Duodenal mucosa (tissue), 2 donors: ENCODE results near the gene WDR86.

ENCODE experiments used
- H3K27ac ChIP-seq: one replicate; pipeline ENCODE4 v1.7.0; 2013; ENCODE audit warnings: low read depth, low read length
- H3K27me3 ChIP-seq, 2 donors: one replicate each; pipeline ENCODE4 v1.7.0; 2013; ENCODE audit warnings: low read length in 2 of 2, control low read depth in 1 of 2; ENCODE audit not compliant: insufficient read depth in 2 of 2, control insufficient read depth in 1 of 2
- H3K36me3 ChIP-seq, 2 donors: one replicate each; pipeline ENCODE4 v1.7.0; 2013; ENCODE audit warnings: low read length in 2 of 2, control low read depth in 1 of 2; ENCODE audit not compliant: insufficient read depth in 2 of 2, control insufficient read depth in 1 of 2
- H3K4me1 ChIP-seq, 2 donors: one replicate each; pipeline ENCODE4 v1.7.0; 2013; ENCODE audit warnings: low read length in 2 of 2, control low read depth in 1 of 2; ENCODE audit not compliant: insufficient read depth in 2 of 2, control insufficient read depth in 1 of 2
- H3K4me3 ChIP-seq, 2 donors: one replicate each; pipeline ENCODE4 v1.7.0; 2013; ENCODE audit warnings: low read length in 2 of 2, low read depth in 1 of 2
- H3K9ac ChIP-seq, 2 donors: one replicate each; pipeline ENCODE4 v1.7.0; 2013; ENCODE audit warnings: low read length in 2 of 2, low read depth in 1 of 2
- H3K9me3 ChIP-seq, 2 donors: one replicate each; pipeline ENCODE4 v1.7.0; 2013; ENCODE audit warnings: low read length in 2 of 2, control low read depth in 1 of 2; ENCODE audit not compliant: control insufficient read depth in 1 of 2

WDR86 gene

GRCh38 chr7:151392002-151392401 is 17.8 kb downstream of the WDR86 start:
- peaks cover 6 to 8% of the 10 kb centered on the region in 2 donors for H3K27me3 ChIP-seq
- H3K27ac ChIP-seq = no peak overlapping the region
- no peak overlapping the region for H3K9ac ChIP-seq
- no peaks in the 10 kb centered on the region for H3K4me1 ChIP-seq
- H3K36me3 ChIP-seq = no peaks in the 10 kb centered on the region
- no peaks in the 10 kb centered on the region for H3K9me3 ChIP-seq
- no peak overlapping the region for H3K4me3 ChIP-seq

DNA sequence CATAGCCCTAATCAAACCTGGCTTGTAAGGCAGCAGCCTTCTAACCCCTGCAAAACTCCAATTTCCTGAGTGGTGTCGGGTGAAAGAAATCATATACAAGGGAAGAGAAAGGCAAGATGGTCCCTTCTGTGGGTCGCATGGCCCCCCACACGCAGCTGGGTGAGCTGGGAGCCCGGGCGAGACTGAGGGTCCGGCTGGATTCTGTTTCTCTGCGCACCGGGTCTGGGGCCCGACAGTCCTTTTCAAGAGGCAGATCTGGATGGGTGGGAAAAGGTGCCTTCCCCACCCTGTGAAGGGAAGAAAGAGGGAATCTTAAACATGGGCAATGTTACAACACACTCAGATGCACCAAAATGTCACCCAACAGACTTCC is 18.5 kb downstream of the WDR86 start:
- no peak overlapping the region for H3K4me3 ChIP-seq
- peaks cover 6 to 8% of the 10 kb centered on the region in 2 donors for H3K27me3 ChIP-seq
- no peaks in the 10 kb centered on the region for H3K36me3 ChIP-seq
- no peak overlapping the region for H3K27ac ChIP-seq
- no peaks in the 10 kb centered on the region for H3K4me1 ChIP-seq
- no peaks in the 10 kb centered on the region for H3K9me3 ChIP-seq
- H3K9ac ChIP-seq = no peak overlapping the region

DNA sequence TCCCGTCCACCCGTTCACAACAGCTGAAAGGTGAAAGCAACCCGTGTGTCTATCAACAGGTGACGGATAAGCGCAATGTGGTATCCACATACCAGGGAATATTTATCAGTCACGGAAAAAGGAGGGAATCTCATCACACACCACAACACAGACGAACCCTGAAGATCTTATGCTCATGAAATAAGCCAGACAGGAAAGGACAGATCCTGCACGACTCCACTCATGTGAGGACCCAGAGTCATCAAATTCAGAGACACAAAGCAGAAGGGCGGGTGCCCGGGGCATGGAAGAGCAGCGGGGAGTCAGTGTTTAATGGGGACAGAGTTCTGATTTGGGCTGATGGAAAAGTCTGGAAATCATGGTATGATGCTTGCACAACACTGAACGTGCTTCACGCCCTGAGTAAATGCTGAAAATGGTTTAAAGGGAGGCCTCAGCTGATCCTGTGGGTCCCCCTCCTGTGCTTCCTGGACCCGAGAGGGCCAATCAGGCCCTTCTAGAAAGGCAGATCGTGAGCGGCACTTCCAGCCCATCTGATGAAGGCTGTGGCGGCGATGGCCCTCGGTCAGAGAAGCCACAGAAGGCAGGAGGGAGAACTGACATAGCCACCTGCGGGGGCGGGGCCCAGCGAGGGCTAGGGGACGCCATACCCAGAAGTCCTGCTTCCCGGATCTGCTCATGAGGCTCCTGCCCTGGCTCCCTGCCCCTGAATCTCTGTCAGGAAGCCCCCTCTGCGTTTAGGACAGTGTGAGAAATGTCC is 19.1 kb downstream of the WDR86 start:
- Histone ChIP-seq H3K4me3 (no peak overlapping the region), H3K9me3 (no peaks in the 10 kb centered on the region), H3K9ac (no peak overlapping the region), H3K36me3 (no peaks in the 10 kb centered on the region), H3K27ac (no peak overlapping the region), H3K27me3 (peaks cover 6 to 8% of the 10 kb centered on the region in 2 donors), H3K4me1 (no peaks in the 10 kb centered on the region)

- Histone ChIP-seq H3K9ac (no peak overlapping the region), H3K9me3 (no peaks in the 10 kb centered on the region), H3K4me1 (no peaks in the 10 kb centered on the region), H3K4me3 (no peak overlapping the region), H3K36me3 (no peaks in the 10 kb centered on the region), H3K27me3 (peaks cover 4 to 8% of the 10 kb centered on the region in 2 donors), H3K27ac (no peak overlapping the region)
Observed at GRCh38 chr7:151389768-151390597, 19.9 kb downstream of the WDR86 start.

DNA sequence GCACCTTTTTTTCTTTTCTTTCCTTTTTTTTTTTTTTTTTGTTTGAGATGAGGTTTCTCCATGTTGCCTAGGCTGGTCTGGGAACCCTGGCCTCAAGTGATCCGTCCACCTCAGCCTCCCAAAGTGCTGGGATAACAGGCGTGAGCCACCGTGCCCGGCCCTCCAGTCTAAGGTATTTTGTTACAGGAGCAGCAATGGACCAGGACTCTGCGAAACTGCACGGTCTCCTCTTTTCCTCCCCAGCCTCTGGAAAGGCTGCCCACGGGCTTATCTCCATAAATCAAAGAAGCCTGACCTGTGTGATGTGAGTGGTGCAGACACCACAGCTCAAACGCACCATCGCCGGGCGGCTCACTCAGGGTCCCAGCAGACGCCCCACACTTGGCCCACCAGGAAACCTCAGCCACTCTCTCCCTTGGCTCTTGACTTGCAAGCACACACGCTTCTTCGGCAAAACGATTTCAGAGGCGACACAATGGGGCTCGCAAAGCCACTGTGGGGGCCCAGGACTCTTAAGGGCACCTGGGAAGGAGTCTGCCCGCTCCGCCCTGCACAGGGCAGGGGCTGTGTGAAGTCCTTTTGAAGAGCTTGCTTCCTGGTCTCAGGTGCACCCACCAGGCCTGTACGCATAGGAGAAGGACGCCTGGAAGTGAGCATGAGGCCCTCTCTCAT is 20.6 kb downstream of the WDR86 start:
- H3K27me3 ChIP-seq = peaks cover 4 to 8% of the 10 kb centered on the region in 2 donors
- H3K9me3 ChIP-seq = no peaks in the 10 kb centered on the region
- no peaks in the 10 kb centered on the region for H3K4me1 ChIP-seq
- no peak overlapping the region for H3K27ac ChIP-seq
- no peak overlapping the region for H3K9ac ChIP-seq
- no peak overlapping the region for H3K4me3 ChIP-seq
- no peaks in the 10 kb centered on the region for H3K36me3 ChIP-seq

- Histone ChIP-seq H3K27me3 (peaks cover 3 to 8% of the 10 kb centered on the region in 2 donors), H3K9me3 (no peaks in the 10 kb centered on the region), H3K9ac (no peak overlapping the region), H3K36me3 (no peaks in the 10 kb centered on the region), H3K4me1 (no peaks in the 10 kb centered on the region), H3K4me3 (no peak overlapping the region), H3K27ac (no peak overlapping the region)
Observed at GRCh38 chr7:151388430-151388829, 21.4 kb downstream of the WDR86 start.

- Histone ChIP-seq H3K9me3 (no peaks in the 10 kb centered on the region), H3K9ac (no peak overlapping the region), H3K27me3 (peaks cover 0 to 3% of the 10 kb centered on the region in 2 donors), H3K4me3 (no peak overlapping the region), H3K4me1 (no peaks in the 10 kb centered on the region), H3K27ac (no peak overlapping the region), H3K36me3 (no peaks in the 10 kb centered on the region)
Observed at GRCh38 chr7:151388007-151388297, 21.9 kb downstream of the WDR86 start.

DNA sequence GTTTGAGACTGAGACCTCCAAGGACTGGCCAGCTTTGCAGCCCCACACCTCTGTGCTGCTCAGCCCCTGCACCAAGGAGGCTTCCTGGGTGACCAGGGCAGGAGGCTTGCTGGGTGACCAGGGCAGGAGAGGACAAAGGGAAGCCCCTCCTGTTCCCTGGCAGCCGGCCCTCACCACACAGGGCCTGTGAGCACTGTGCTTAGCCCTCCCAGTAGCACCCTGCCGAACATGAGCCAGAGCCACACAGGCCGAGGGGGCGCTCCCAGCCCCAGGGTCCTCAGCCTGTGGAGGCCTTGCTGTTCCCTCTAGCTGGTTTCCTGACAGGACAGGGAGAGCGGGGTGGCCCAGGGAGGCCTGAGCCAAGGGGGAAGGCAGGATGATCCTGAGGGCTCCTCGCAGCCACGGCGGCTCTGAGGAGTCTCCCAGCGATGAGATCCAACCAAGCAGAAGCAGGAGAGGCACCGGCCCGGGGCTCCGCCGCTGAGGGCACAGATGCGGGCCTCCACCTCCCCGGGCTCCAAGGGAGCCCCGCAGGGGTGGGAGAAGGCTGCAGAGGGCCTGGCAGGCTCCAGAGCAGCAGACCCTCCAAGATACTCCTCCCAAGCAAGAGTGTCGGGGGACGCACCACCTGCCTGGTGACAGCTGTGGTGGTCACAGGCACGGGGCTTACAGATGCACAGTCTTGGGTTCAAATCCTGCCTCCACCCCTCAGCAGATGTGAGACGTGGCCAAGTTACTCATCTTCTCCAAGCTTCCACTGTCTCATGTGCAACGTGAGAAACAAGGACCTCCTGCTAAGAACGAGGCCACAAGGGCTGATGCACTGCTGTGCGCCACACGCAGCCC is 22.5 kb downstream of the WDR86 start:
- Histone ChIP-seq H3K36me3 (no peaks in the 10 kb centered on the region), H3K27me3 (peaks cover 4% of the 10 kb centered on the region in 2 donors), H3K27ac (no peak overlapping the region), H3K9me3 (no peaks in the 10 kb centered on the region), H3K9ac (no peak overlapping the region), H3K4me1 (no peaks in the 10 kb centered on the region), H3K4me3 (no peak overlapping the region)

DNA sequence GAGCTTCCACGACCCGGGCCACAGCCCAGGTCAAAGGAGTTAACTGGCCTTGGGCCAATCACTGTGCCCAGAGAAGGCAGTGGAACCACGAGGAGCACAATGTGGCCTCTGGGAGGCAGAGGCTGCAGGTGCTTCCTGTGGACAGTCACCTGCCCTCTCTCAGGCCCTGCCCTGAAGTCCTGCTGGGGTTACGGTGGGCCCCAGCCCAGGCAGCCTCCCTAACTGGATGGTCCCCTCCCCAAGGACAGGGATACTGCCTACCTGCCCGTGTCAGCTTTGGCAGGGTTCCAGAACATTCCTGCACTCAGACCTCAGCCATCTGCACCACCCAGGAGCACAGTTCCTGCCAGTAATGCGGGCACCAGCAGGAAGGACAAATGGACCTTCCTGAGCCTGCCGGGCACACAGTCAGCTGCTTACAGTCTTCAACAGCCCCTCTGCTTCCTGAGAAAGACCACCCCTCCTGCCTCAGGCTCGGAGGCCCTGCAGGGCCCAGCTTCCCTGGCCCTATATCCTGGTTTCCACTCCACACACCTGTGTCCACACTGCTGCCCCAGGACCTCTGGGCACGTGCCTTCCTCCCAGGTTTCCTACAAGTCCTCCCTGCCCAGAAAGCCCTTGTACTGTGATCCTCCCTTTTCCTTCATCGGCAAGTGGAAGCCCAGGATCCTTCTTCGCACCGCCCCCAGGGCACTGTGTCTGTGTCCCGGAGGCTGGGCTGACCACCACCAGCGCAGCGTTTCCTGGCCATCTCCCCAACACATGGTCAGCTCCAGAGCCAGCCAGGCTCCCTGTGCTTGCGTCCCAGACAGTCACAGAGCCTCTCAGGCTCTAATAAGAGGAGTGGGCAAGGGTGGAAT is 23.3 kb downstream of the WDR86 start:
- Histone ChIP-seq H3K36me3 (no peaks in the 10 kb centered on the region), H3K4me3 (no peak overlapping the region), H3K9me3 (no peaks in the 10 kb centered on the region), H3K27me3 (peaks cover 10 to 13% of the 10 kb centered on the region in 2 donors), H3K4me1 (peaks cover 6% of the 10 kb centered on the region in 2 donors), H3K27ac (no peak overlapping the region), H3K9ac (no peak overlapping the region)
